Activated CD4-positive, alpha-beta T cell treated with anti-CD3 and anti-CD28 coated beads for 24 hours (primary cell): ENCODE data around the gene RPL13.

Experiments
- DNase-seq, 2 donors: peaks; one replicate each; pipeline ENCODE4 v3.0.0-alpha.2; 2020; ENCODE audit warnings: low read depth in 2 of 2

Gene RPL13

GRCh38 chr16:89560378-89561141 lies at the start of gene RPL13:
Gene RPL13, plus strand, starts transcription at chr16:89560682. Its CDS starts 278 bp downstream, at chr16:89560960.
- peak; percentile 82 to 89 for DNase-seq

DNA sequence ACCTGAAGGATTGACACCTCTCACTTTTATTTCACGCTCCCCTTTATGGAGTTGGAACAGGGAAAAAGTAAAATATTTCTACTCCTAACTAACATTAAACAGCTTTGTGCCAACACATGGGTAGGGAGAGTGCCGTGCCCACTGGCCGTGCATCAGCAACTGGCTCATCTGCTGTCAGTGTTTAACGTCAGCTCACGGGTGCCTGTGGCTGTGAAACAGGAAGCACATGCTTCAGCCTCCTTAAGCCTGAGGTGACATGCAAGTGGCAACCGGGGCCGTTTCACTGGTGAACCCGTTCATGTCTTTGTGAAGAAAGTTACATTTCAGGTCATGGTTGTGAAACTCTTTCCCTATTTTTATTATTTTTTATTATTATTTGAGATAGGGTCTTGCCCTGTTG lies 49.1 kb upstream of the RPL13 start:
- no peak for DNase-seq

DNA sequence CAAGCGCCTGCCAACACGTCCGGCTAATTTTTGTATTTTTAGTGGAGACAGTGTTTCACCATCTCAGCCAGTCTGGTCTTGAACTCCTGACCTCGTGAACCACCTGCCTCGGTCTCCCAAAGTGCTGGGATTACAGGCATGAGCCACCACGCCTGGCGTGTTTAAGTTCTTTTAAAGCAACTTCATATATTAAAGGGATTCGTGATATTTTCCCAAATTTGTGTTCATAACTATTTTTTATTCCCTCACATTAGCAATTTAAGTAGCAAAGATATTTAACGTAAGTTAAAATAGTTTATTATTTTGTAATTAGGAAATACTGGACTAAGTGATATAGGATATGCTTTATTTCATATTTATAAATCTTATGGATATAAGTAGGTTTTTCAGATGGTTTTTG lies 48.0 kb upstream of the RPL13 start:
- DNase-seq: no peak

DNA sequence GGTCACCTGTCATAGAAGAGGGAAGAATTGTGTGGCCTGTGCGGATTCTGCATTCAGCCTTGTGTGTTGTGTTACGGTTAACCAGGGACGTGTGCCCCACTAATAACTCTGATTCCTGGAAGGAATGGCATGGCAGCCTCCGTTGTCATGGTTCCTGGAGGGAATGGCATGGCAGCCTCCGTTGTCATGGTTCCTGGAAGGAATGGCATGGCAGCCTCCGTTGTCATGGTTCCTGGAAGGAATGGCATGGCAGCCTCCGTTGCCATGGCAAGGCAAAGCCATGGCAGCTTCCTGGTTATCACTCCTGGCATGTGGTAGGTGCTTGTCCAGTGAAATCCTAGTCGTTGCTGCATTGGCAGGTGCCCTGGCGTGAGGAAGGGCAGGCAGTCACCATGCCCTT lies 43.4 kb upstream of the RPL13 start:
- DNase-seq: no peak

- DNase-seq: no peak
These were observed 40.6 kb upstream of the RPL13 start for GRCh38 chr16:89519881-89520280.

- no peak for DNase-seq
These were observed 38.2 kb upstream of the RPL13 start for GRCh38 chr16:89522287-89522686.

- DNase-seq: no peak
These were observed 36.7 kb upstream of the RPL13 start for GRCh38 chr16:89523680-89524344.

- no peak for DNase-seq
These were observed 35.2 kb upstream of the RPL13 start for GRCh38 chr16:89525146-89525913.

GRCh38 chr16:89529097-89529496 lies 31.4 kb upstream of the RPL13 start:
- DNase-seq: no peak

DNA sequence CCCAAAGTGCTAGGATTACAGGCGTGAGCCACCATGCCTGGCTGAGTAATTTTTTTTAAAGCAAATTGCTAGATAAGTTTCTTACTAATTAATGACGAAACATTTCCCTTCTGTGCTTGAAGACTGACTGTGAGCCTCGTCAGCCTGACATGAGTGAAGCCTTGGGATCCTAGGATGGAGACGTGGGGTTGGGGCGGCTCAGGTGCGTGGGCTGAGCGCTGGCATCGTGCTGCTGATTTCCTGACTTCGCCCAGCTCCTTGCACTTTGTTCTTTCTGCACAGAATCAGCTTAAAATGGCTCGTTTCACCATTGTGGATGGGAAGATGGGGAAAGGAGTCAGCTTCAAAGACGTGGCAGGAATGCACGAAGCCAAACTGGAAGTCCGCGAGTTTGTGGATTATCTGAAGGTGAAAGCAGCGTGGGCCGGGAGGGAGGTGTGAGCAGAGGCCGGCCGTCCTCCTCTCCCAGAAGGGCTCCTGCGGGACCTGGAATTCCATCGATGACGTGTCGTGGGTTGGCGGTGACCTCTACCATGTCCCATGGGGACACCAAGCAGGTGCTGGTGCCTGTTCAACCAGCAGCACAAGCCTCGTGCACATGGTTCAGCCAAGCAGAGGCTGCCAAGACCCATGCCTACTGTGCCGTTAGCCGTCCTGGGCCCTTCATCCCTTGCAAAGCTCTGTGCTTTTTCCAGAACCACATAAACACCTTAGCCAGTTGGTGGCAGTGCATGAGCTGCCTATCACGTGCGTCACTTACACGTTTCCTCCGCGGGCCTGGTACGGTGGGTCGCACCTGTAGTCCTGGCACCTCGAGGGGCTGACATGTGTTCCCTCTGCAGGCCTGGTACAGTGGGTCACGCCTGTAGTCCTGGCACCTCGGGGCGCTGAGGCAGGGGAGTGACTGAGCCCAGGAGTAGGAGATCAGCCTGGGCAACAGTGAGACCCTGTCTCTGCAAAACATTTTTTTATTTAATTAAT lies 29.8 kb upstream of the RPL13 start:
- no peak for DNase-seq

GRCh38 chr16:89531821-89532526 lies 28.5 kb upstream of the RPL13 start:
- DNase-seq: no peak

DNA sequence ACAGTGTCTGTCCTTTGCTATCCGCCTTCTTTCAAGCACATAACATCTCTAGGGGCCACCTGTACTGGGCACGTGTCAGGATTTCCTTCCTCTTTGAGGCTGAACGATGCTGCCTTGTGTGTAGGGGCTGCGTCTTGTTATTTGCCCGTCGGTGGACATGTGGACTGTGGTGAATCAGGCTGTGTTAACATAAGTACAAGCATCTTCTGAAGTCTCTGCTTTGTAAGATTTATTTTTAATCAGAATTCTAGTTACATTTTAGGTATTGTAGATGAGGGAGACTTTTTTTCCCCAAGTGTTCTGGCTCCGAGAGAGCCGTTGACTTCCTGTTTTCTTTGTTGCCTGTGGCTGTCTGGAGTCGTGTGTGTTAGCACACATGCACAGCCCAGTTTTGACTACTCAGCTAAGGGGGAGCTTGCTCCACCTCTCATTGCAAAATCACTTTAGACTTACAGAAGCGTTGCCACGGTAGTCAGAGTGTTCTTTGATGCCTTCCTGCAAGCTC lies 26.2 kb upstream of the RPL13 start:
- DNase-seq: no peak

DNA sequence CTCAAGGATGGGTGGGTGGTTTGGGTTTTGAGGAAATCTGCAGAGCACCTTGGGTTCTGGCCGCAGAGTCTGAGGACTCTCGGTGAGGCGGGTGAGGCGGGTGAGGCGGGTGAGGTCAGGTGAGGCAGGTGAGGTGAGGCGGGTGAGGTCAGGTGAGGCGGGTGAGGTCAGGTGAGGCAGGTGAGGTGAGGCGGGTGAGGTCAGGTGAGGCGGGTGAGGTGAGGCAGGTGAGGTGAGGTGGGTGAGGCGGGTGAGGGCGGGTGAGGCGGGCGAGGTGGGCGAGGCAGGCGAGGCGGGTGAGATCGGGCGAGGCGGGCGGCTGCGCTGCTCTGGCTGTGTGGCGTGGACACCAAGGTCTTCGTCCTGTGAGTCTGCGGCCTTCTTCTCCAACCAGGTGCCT lies 24.1 kb upstream of the RPL13 start:
- DNase-seq: no peak

DNA sequence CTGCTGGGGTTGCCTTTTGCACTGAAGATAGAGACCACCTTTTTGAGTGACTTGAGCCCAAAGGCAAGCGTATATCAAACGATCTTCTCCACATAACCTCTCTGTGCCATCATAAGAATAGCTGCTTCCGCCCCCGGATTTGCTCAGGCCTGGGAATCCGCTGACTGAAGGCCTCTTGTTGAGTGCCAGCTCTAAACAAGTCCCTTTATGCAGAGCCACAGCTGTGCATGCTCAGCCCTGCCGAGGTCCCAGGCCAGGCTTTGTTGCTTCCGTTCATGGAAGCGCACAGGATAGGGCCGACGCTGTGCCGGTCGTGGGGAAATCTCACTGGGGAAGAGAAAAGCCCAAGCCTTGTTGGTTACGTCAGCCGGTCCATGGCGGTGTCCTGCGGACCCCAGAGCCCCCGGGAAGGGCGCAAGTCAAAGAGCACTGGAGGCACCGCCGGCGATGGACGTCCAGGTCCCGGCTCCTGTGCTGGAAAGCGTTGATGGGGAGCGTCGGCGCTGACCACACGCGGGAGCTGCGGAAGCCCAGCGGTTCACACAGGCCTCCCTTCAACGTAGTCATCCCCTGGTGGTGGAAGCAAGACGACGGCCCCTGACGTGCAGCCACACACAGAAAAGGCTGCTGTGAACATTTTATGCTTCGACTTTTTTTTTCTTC lies 23.5 kb upstream of the RPL13 start:
- DNase-seq: no peak

GRCh38 chr16:89537549-89537925 lies 22.9 kb upstream of the RPL13 start:
- DNase-seq: no peak

DNA sequence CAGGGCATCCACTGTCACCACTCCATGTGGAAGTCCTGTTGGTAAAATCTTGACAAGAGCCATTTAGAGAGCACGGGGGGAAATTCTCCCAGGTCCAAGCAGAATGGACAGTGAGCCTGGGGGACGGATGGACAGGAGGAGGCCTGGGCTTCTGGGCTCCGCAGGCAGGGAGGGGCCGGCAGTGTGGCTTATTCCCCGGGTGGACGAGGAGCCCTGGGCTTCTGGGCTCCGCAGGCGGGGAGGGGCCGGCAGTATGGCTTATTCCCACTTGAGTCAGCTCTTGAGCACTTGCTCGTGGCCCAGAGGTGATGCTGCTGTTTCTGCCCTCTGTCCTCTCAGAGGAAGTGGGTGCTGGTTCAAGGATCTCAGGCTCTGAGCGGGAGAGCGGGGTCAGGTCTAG lies 22.2 kb upstream of the RPL13 start:
- no peak for DNase-seq

DNA sequence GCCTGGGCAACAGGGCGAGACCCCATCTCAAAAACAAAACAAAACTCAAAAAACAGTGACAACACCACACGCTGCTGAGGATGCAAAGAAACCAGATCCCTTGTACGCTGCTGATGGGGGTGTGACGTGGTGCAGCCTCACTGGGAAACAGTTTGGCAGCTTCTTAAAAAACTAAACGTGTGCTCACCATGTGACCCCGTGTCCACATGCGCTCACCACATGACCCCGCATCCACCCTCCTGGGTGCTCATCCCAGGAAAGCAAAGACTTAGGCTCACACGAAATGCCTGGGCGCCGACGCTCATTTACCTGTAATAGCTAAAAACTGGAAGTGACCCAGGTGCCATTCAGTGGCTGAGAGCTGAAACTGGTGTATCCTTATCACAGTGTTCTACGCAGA lies 19.9 kb upstream of the RPL13 start:
- no peak for DNase-seq

DNA sequence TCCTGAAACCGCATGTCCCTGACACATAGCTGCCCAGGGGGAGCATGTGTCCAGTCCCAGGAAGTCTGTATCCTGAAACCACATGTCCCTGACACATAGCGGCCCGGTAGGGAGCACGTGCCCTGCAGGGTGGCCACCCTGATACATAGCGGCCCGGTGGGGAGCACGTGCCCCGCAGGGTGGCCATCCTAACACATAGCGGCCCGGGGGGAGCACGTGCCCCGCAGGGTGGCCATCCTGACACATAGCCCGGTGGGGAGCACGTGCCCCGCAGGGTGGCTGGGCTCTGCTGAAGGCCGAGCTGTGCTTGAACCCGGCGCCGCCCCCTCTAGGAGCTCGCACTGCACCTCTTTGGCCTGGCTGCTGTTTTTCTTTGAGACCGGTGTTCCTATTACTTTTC lies 18.7 kb upstream of the RPL13 start:
- DNase-seq: no peak

GRCh38 chr16:89544113-89544512 lies 16.4 kb upstream of the RPL13 start:
- no peak for DNase-seq

DNA sequence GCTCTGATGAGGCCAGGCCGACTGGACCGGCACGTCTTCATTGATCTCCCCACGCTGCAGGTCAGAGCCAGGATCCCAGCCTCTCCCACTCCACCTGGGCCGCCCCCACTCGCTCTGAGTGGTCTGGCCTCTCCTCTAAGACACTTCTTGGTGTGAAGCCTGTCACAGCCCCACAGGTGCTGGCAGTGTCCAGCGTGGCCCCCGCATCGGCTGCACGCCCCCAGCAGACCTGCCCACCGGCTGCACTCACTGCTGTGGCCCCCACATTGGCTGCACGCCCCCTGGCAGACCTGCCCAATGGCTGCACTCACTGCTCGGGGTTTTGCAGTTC lies 15.8 kb upstream of the RPL13 start:
- DNase-seq: no peak
